ENCODE data around the gene SRY. TPM values are rescaled to one million over a fixed set of nuclear protein-coding genes. Genes with fewer than 3 reads are reported as not detected.
"Not testable (repeated sequence)": the region's sequence is repeated elsewhere in the genome, so short reads cannot be mapped to it uniquely, and the experiment has no call there.

Gene SRY
- total RNA-seq = not detected

GRCh38 chrY:2787600-2787999 lies at the start of gene SRY:
TSS of gene SRY (minus strand) at chrY:2787682. CDS start at chrY:2787603, 79 bp downstream.
- ChIA-PET CTCF (no interaction called here), POLR2A (no interaction called here)

DNA sequence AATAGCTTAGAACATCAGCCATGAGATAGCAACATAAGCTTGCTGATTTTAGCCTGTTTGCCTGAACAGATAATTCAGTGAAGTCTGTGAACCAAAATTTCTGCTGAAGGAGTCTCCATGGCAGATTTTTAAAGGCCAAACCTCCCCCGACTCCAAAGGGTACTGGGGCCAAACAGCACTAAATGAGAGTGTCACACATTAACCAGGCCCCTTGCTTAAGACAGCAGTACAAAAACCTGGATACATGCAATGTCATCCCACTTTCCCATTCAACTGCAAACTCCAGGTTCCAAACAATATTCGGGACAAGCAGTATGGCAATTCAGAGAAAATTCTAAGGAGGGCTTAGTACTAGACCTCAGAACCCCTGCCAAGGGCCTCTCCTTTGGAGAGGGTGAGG lies 49.6 kb upstream of the SRY start:
- POLR2A ChIA-PET = no interaction called here
- CTCF ChIA-PET = no interaction called here

DNA sequence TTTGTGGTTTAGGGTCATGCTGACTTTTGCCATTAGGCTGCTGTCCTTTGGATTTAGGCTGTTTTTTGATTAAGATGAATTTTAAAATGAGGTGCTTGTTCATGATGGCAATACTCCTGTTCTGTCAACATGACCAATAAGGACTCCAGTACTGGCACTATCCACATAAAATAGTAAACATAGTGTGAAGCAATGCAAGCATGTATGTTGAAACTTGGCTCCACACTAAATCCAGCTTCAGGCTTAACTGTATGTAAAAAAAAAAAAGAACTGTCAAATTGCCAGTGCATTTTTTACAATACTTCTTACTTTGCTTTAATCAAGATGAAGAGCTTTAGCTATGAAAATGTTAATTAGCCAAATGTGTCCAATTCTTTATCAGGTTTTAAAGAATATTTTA lies 47.7 kb upstream of the SRY start:
- POLR2A ChIA-PET = no interaction called here
- CTCF ChIA-PET = no interaction called here

DNA sequence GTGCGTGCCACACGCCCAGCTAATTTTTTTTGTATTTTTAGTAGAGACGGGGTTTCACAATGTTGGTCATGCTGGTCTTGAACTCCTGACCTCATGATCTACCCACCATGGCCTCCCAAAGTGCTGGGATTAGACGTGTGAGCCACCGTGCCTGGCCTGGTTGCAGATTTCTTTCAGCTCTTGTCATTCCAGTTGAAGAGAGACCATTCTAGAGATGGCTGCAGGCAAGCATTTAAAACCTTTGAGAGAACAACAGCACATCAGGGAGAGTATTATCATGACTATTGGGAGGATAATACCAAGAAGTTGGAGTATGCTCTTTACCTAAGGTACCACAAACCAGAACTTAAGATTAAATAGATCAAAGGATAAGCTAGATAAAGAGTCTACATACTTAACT lies 41.0 kb upstream of the SRY start:
- ChIA-PET CTCF (no interaction called here), POLR2A (no interaction called here)

- ChIA-PET CTCF (no interaction called here), POLR2A (no interaction called here)
These were observed 37.0 kb upstream of the SRY start for GRCh38 chrY:2824471-2824870.

- CTCF ChIA-PET, POLR2A ChIA-PET: not testable (repeated sequence)
These were observed 29.8 kb upstream of the SRY start for GRCh38 chrY:2817146-2817896.

- CTCF ChIA-PET = no interaction called here
- POLR2A ChIA-PET = no interaction called here
These were observed 12.8 kb upstream of the SRY start for GRCh38 chrY:2800246-2800645.

- ChIA-PET POLR2A (no interaction called here), CTCF (no interaction called here)
These were observed 10.5 kb upstream of the SRY start for GRCh38 chrY:2797991-2798390.

DNA sequence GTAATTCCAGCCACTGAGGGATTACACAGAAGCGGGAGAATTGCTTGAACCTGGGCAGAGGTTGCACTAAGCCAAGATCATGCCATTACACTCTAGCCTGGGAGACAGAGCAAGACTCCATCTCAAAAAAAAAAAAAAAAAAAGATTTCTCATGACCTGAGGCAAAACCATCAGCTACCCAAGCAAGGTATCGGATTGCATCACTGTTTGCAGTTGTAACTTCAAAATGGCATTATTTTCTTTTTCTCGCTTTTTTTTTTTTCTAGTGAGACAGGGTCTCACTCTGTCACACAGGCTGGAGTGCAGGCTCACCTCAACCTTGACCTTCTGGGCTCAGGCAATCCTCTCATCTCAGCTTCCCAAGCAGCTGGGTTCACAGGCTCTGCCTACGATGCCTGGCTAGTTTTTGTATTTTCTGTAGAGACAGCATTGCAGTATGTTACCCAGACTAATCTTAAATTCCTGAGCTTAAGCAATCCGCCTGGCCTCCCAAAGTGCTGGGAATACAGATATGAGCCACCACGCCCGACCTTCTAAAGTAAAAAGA lies 9.6 kb upstream of the SRY start:
- ChIA-PET CTCF (no interaction called here), POLR2A (no interaction called here)

DNA sequence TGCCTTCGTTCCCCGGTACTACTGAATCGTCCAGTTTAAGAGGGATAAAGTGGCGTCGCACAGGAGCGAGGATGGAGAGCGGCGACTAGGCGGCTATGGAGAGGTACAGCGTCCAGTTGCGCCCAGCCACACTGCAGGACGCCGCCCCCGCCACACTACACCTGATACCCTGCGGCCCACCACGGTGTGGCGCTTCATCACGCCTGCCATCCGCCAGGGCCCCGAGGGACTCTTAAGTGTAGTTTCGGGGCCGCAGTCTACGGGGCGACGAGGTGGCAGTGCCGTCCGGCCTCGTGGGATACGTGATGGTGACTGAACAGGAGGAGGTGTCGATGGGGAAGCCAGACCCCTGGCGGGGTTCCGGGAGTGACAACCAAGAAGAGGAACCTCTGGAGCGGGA lies 2.3 kb upstream of the SRY start:
- CTCF ChIA-PET = no interaction called here

GRCh38 chrY:2786876-2787512 lies 488 bp downstream of the SRY start:
- ChIA-PET CTCF (no interaction called here), POLR2A (no interaction called here)

More for the DNA sequence above, 2.3 kb upstream of the SRY start:
- POLR2A ChIA-PET = no interaction called here

Other genes starting within 250 kb of the SRY start
- 100 to 1,000 TPM; 319 to 331 TPM for gene RPS4Y1, start 53.9 kb upstream of the SRY start, total RNA-seq
- gene ZFY, start 147.7 kb upstream of the SRY start, total RNA-seq = 10 to 100 TPM; 17.3 to 21.5 TPM

All from activated CD8-positive, alpha-beta memory T cell treated with anti-CD3 and anti-CD28 coated beads for 36 hours (primary cell).